ENCODE results near the gene GABBR2. TPM values are rescaled to one million over a fixed set of nuclear protein-coding genes. Genes with fewer than 3 reads are reported as not detected.

GABBR2 gene
- total and polyA plus RNA-seq, 2 donors (not counting 1 experiment from before 2014, with no cell fraction given) = 0.03 TPM; not detected in 1

DNA sequence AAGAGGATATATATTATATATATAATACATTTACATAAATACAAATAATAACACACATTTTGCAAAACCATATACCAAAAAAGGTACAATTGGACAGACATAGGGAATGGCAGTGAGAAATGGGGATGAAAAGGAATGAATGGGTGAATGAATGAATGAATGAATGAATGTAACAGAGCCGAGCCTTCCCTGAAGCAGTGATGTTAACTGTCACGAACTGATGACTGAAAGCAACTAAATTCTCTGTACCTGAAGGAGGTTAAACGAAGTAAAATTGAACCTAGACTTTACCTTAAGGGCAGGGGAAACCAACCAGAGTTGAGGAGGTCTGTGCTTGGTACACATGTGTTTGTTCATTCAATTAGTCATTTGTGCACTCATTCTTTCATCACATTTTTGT, 283.7 kb downstream of the GABBR2 start:
- no peak for TF ChIP-seq EZH2 (IDR thresholded peaks at IDR 0.05; ENCODE audit: borderline replicate concordance, insufficient read depth, low read depth, low read length, poor library complexity, severe bottlenecking)
- H2AFZ ChIP-seq (ENCODE audit: insufficient read depth, low read depth, low read length, poor library complexity, severe bottlenecking) = no peak overlapping the region
- no peaks in the 10 kb centered on the region for H3K79me2 ChIP-seq (ENCODE audit: control insufficient read depth, insufficient read depth, low read length)
- no peak overlapping the region for H3K4me2 ChIP-seq (replicated peaks; ENCODE audit: low read depth, low read length, poor library complexity, severe bottlenecking)
- CTCF ChIA-PET = no interaction called here
- H3K4me1 Mint-ChIP-seq = no peaks in the 10 kb centered on the region
- H3K27ac ChIP-seq (ENCODE audit: low read length in 2 of 2) = no peak overlapping the region
- H3K4me1 ChIP-seq (ENCODE audit: control insufficient read depth in 2 of 2, insufficient read depth in 2 of 2, low read length in 2 of 2) = no peaks in the 10 kb centered on the region
- intact Hi-C loops (cut with micrococcal nuclease) = no loop called here
- 75% methylated on average over 2 of the region's 3 CpGs for WGBS (ENCODE audit: insufficient coverage)
- H3K36me3 ChIP-seq (replicated peaks in 1 of 2; ENCODE audit: control extremely low read depth in 1 of 2, control insufficient read depth in 1 of 2, extremely low read depth in 1 of 2, insufficient read depth in 2 of 2, low read length in 1 of 2) = no peaks in the 10 kb centered on the region
- H3K9me3 ChIP-seq (ENCODE audit: control extremely low read depth in 1 of 3, control insufficient read depth in 2 of 3, insufficient read depth in 1 of 3, low read length in 2 of 3) = no peaks in the 10 kb centered on the region
- H4K20me1 ChIP-seq (ENCODE audit: control insufficient read depth, insufficient read depth, low read length, poor library complexity, severe bottlenecking) = no peaks in the 10 kb centered on the region
- no peak overlapping the region for H3K9ac ChIP-seq (ENCODE audit: low read length)
- H3K9me3 Mint-ChIP-seq (ENCODE audit: insufficient read depth) = peaks cover 2% of the 10 kb centered on the region
- no peak overlapping the region for H3K4me3 ChIP-seq (ENCODE audit: control extremely low read depth in 1 of 5, extremely low read depth in 1 of 5, insufficient read depth in 1 of 5, low read depth in 2 of 5, low read length in 4 of 5)
- no peak overlapping the region for H3K4me3 Mint-ChIP-seq
- POLR2A ChIA-PET = no interaction called here
- peaks cover 3% of the 10 kb centered on the region for H3K27me3 Mint-ChIP-seq
- ATAC-seq (ENCODE audit: low read depth) (no peak), DNase-seq (no peak)
- no peak overlapping the region for H3K27ac Mint-ChIP-seq
- no peaks in the 10 kb centered on the region for H3K27me3 ChIP-seq (replicated peaks in 1 of 4; ENCODE audit: control extremely low read depth in 1 of 4, control insufficient read depth in 3 of 4, insufficient read depth in 4 of 4, low read length in 3 of 4)

DNA sequence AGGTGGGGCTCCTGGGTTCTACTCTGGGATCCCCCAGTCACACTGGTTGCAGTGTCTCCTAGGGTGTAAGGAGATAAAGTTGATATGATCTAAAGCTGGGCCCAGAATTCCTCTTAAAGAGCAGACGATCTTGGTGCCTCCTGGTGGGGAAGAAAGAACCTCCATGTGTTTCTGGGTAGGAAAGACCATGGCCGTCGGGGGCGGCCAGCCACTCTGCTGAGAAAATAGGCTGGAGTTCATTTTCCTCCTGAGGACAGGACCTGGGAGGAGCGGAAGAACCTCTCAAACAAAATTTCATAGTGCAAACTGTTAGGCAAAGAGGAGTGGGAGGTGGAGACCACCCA, 289.5 kb downstream of the GABBR2 start:
- Histone ChIP-seq H3K9ac (ENCODE audit: low read length) (no peak overlapping the region), H3K27me3 (replicated peaks in 1 of 4; ENCODE audit: control extremely low read depth in 1 of 4, control insufficient read depth in 3 of 4, insufficient read depth in 4 of 4, low read length in 3 of 4) (peaks cover 0 to 4% (median 0%) of the 10 kb centered on the region in 4 experiments), H3K4me2 (replicated peaks; ENCODE audit: low read depth, low read length, poor library complexity, severe bottlenecking) (no peak overlapping the region), H3K27ac (ENCODE audit: low read length in 2 of 2) (no peak overlapping the region), H3K79me2 (ENCODE audit: control insufficient read depth, insufficient read depth, low read length) (no peaks in the 10 kb centered on the region), H4K20me1 (ENCODE audit: control insufficient read depth, insufficient read depth, low read length, poor library complexity, severe bottlenecking) (no peaks in the 10 kb centered on the region), H2AFZ (ENCODE audit: insufficient read depth, low read depth, low read length, poor library complexity, severe bottlenecking) (no peak overlapping the region), H3K9me3 (ENCODE audit: control extremely low read depth in 1 of 3, control insufficient read depth in 2 of 3, insufficient read depth in 1 of 3, low read length in 2 of 3) (no peaks in the 10 kb centered on the region), H3K36me3 (replicated peaks in 1 of 2; ENCODE audit: control extremely low read depth in 1 of 2, control insufficient read depth in 1 of 2, extremely low read depth in 1 of 2, insufficient read depth in 2 of 2, low read length in 1 of 2) (no peaks in the 10 kb centered on the region), H3K4me3 (ENCODE audit: control extremely low read depth in 1 of 5, extremely low read depth in 1 of 5, insufficient read depth in 1 of 5, low read depth in 2 of 5, low read length in 4 of 5) (no peak overlapping the region), H3K4me1 (ENCODE audit: control insufficient read depth in 2 of 2, insufficient read depth in 2 of 2, low read length in 2 of 2) (no peaks in the 10 kb centered on the region)
- intact Hi-C loops (cut with micrococcal nuclease) = no loop called here
- WGBS (ENCODE audit: insufficient coverage) = 100% methylated on average over 4 of the region's 5 CpGs
- POLR2A ChIA-PET = no interaction called here
- CTCF ChIA-PET = interaction anchor here (0.8 kb wide), 1 partner anchor 9 kb away, joined by 3 read pairs; no protein-coding TSS in a partner anchor
- H3K4me3 Mint-ChIP-seq = no peak overlapping the region
- no peaks in the 10 kb centered on the region for H3K9me3 Mint-ChIP-seq (ENCODE audit: insufficient read depth)
- H3K27ac Mint-ChIP-seq = no peak overlapping the region
- no peaks in the 10 kb centered on the region for H3K4me1 Mint-ChIP-seq
- peaks cover 22% of the 10 kb centered on the region for H3K27me3 Mint-ChIP-seq
- DNase-seq (no peak), ATAC-seq (ENCODE audit: low read depth) (no peak)
- TF ChIP-seq, protein P1, sequence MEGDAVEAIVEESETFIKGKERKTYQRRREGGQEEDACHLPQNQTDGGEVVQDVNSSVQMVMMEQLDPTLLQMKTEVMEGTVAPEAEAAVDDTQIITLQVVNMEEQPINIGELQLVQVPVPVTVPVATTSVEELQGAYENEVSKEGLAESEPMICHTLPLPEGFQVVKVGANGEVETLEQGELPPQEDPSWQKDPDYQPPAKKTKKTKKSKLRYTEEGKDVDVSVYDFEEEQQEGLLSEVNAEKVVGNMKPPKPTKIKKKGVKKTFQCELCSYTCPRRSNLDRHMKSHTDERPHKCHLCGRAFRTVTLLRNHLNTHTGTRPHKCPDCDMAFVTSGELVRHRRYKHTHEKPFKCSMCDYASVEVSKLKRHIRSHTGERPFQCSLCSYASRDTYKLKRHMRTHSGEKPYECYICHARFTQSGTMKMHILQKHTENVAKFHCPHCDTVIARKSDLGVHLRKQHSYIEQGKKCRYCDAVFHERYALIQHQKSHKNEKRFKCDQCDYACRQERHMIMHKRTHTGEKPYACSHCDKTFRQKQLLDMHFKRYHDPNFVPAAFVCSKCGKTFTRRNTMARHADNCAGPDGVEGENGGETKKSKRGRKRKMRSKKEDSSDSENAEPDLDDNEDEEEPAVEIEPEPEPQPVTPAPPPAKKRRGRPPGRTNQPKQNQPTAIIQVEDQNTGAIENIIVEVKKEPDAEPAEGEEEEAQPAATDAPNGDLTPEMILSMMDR (IDR thresholded peaks at IDR 0.05) = no peak
- no peak for TF ChIP-seq EZH2 (IDR thresholded peaks at IDR 0.05; ENCODE audit: borderline replicate concordance, insufficient read depth, low read depth, low read length, poor library complexity, severe bottlenecking)

Data from B cell (primary cell).